Measurements from ENCODE around the gene TMEM131L.
"Not testable (repeated sequence)": the region's sequence is repeated elsewhere in the genome, so short reads cannot be mapped to it uniquely, and the experiment has no call there.

TMEM131L gene

DNA sequence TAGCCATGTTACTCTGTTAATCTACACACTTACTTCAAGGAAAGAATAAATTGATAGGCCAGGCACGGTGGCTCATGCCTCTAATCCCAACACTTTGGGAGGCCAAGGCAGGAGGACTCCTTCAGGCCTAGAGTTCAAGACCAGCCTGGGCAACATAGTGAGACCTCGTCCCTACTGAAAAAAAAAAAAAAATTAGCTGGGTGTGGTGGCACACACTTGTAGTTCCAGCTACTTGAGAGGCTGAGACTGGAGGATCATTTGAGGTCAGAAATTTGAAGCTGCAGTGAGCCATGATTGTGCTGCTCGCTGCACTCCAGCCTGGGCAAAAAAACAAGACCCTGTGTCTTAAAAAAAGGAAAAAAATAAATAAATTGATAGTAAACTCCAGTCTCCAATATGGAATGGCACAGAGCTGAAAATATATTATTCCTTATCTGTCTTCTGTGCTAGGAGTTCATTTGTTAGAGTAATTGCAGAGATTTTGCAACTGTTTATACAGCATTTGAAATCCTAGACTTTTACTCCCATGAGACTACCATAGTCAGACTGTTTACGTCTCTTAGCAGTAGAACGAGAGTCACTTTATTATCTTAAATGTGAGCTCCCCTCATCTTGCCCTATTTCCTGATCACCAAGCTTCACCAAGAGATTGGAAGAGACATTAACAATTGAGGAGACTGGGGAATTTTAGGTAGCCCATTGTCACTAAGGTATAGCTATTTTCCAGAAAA lies 18.8 kb upstream of the TMEM131L start:
- DNase-seq, result no peak

DNA sequence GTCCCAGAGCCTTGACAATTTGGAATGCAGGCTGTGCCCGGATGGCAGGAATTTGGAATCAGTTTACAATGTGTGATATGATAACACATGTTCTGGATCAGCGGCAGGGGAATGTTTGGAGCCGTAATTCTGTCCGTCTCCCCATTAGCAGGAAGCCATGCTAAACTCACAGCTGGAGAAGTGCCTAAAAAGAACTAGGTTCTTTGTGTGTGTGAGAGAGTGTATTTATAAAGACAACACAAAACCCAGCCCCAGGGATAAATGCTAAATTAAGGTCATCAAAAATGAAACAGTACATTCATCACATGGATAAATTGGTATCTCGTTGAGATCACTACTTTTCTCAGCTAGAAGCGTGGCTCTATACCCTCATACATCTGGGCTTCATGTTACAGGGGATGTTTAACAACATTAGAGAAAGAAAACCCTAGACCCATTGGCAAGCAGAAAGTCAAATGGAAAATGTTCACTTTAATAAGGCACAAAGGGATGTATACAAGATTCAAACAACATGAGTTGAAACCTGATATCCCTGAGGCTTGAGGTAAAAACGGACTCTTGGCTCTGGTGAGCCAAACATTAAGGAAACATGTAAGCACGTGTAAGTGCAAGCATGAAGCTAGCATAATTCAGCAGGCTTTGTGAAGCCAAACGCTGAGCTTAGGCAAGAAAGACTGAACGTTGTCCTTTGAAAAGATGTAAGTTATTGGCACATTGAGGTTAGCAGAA lies 18.0 kb upstream of the TMEM131L start:
- no peak for DNase-seq

DNA sequence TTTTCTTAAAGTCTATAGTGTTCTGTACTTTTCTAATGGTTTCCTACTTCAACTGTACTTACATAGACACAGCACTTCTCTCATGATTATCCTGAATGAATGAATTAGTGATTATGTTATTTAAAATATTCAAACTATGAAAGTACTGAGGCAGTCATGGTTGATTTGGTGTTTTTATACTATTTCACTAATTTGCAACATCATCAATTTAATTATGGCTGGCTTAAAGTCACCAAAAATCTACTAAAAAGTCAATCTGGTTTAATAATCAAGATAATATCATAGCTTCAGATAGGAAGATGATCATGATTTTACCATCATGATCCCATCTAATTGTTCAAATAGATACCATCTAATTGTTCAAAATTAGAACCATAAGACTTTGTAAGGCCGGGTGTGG lies 16.8 kb upstream of the TMEM131L start:
- DNase-seq, result no peak

DNA sequence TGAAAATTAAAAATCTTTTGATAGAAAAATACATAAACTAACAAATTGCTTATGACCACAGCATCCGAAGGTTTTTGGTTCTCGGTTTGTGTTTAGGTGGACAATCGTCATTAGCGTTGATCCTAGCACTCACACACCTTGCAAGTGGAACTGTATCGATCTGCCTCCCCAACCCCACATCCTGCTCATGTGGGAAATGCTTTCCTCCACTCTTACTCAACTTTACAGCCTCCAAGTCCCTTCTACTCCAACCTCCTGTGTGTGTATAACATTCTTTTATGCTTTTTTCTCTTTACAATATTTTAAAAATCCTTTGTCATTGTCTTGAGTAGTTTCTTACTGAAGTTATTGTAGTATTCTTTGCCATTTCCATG lies 15.6 kb upstream of the TMEM131L start:
- no peak for DNase-seq

DNA sequence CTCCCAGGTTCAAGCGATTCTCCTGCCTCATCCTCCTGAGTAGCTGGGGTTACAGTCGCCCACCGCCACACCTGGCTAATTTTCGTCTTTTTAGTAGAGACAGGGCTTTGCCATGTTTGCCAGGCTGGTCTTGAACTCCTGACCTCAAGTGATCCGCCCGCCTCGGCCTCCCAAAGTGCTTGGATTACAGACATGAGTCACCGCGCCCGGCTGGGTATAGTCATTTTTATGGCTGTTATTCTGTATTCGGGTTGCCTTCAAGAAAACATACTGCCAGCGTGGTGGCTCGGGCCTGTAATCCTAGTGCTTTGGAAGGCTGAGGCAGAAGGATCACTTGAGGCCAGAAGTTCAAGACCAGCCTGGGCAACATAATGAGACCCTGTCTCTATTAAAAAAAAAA lies 15.0 kb upstream of the TMEM131L start:
- DNase-seq, result not testable (repeated sequence)

DNA sequence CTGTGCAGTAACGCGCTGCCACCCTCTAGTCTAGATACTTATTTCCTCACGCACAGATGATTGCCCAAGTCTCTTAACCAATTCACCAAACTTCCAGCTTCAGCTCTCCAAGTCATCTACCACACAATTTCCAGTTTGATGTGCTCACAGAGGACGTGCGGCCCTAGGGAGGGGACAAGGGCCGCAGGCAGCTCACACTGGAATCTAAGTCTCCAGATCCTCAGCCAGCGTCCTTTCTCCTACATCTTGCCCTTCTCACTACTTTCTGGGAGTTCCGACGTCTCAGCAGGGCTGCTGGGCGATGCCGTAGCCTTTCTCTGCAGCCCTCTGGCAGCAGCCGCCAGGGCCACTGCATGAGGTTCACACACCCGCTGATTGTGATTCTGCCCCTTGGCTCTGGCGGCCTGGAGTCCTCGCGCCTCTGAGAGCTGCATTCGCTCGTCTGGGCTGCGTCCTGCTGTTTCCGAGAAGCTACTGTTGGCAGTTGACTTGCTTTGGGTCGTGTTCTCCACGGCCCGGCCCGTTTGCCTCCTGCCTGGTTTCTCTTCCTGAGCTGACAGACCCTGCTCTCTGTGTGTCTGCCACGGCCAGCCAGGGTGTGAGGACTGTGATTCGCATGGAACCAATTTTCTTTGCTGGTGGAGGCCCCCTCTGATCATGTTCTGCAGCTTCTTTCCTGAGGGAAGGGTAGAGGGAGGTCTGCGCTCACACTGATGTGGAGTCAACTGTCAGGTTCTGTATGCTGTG lies 14.1 kb upstream of the TMEM131L start:
- no peak for DNase-seq

DNA sequence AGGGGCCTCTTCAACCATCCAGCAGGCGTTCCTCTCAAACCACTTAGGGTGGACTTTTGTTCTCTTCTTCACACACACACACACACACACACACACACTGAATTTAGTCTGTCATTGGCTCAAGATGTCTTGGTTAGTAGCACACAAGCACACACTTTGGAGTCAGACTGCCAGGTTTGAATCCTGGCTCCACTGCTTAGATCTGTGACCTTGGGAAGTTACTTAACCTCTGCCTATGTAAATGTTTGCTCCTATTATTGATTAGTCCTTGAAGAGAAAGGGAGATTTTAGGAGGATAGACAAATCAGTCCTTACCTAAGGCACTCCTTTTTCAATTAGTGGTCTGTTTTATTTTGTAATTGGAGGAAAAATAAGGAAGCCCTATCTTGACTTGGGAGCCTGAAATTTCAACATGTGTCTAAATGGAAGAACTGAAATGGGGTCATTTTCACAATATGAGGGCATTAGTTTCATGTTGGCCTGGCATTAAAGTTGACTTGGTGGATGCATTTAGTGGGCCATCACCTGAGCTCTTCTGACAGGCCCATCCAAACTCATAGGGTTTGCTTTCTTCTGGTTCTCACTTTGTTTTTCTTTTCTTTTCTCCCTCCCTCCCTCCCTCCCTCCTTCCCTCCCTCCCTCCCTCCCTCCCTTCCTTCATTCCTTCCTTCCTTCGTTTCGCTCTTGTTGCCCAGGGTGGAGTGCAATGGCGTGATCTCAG lies 13.3 kb upstream of the TMEM131L start:
- DNase-seq, result no peak

DNA sequence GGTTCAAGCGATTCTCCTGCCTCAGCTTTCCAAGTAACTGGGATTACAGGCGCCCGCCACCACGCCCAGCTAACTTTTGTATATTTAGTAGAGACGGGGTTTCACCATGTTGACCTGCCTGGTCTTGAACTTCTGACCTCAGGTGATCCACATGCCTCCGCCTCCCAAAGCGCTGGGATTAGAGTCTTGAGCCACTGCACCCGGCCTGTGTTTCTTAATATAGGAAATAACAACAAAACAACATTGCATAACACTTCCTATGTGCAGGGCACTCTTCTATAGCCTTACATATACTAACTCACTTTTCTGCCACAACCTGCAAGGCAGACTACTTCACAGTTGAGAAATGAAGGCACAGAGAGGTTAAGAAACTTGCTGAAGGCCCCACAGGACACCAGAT lies 12.8 kb upstream of the TMEM131L start:
- no peak for DNase-seq

DNA sequence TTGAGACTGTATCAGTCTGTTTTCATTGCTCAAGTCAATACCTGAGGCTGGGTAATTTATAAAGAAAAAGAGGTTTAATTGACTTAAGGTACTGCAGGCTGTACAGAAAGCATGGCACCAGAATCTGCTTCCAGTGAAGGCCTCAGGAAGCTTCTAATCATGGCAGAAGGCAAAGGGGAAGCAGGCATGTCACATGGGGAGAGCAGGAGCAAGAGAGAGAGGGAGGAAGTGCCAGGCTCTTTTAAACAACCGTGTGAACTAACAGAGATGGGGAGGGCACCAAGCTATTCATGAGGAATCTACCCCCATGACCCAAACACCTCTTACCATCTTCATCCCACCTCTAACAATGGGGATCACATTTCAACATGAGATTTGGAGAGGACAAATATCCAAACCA lies 7.2 kb upstream of the TMEM131L start:
- DNase-seq, result no peak

DNA sequence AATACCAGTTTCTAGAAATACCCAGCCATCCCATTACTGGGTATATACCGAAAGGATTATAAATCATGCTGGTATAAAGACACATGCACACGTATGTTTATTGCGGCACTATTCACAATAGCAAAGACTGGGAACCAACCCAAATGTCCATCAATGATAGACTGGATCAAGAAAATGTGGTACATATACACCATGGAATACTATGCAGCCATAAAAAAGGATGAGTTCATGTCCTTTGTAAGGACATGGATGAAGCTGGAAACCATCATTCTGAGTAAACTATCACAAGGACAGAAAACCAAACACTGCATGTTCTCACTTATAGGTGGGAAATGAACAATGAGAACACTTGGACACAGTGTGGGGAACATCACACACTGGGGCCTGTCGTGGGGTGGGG lies 4.6 kb upstream of the TMEM131L start:
- DNase-seq, result not testable (repeated sequence)

DNA sequence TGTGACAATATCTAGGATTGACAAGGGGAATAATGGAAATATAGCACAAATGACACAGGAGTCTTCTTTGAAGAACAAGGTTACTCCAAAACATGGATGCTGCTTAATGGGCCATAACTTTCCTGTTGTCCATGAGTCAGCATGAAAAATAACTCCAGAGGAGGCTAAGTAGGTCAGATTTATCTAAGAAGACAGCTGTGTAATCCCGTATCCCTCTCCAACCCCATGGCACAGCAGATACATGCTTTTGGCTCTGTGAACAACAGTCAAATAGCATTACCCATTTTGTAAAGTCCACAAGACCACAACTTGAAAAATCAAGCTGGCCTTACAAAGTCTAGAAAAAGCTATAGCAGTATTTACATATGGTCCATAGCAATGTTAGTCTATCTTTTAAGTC lies 2.1 kb upstream of the TMEM131L start:
- DNase-seq, result no peak

DNA sequence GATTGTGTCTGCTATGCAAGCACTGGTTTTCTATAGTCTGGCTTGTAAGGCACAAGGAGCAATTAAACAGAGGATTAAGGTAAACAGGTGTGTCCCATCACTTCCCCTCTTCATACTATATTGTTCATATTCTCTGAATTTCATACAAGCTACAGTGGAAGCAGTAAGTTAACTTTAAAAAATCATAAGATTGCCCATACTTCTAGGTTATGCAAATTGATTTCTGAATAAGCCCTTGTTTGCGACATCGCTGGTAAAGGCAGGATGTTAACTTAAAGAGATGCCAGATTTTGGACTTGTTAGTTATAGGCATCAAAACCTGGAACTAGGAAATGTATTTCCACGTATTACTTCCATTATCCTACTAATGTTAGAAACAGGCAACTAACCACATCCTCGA lies 1.0 kb upstream of the TMEM131L start:
- no peak for DNase-seq

DNA sequence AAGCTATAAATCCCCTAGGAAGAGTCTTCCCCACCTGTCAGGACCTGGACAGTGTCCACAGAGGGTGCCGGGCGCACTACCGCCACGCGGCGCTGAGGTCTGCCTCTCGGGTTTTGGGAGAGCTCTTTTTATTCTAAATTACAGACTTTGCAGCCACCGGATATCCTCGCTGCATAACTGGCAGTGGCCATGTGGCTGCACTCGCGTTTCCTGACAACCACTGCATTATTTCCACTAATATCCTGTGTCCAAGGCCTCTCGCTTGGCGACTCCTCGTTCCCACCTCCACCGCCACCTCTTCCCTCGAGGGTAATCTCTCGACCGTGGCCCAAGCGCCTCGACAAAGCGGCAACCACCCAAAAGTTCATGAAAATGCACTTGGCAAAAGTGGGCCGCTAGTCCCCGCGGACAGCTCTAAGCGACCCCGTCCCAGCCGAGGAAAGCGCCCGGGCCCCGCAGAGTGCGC lies 512 bp upstream of the TMEM131L start:
- DNase-seq, result peak; percentile 26

DNA sequence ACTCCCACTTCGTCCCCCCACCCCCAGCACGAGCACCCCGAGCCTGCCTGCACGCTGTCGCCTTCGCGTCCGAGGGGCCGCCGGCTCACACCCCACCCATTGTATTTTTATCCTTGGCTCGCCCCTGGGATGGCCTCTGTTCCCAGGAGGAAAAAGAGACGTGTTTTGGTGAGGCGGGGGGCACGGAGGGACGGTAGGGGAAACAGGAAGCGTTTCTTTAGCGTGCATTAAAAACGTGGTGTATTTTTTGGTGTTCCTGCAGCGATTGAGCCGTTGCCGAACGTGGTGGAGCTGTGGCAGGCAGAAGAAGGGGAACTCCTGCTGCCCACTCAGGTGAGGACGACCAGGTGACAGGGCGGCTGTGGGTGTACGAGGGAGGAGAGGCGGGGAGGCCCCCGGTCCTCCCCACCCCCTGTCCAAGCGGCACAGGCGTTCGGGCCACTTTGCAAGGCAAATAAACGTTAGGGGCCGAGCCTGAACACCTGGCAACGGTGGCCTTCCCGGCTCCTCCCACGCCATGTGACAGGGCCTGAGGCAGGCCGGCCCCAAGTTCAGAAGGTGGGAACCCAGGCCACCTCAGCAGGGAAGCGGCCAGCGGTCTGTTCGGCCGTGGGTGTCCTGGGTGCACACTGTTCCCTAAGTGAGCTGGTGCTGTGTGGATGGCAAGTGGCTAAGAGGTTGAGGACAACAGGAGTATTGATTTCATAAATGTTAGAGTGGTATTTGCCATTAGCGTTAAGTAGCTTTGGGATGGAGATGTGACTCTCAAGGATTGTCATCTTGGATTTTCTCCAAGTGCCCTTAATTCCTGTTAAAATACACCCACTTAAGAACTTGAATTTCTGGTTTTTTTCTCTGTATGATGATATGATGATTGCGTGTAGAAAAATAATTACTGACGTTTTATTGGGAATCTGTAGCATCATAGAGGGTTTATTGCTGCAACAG lies 1.1 kb downstream of the TMEM131L start:
- DNase-seq, result peak; percentile 63

DNA sequence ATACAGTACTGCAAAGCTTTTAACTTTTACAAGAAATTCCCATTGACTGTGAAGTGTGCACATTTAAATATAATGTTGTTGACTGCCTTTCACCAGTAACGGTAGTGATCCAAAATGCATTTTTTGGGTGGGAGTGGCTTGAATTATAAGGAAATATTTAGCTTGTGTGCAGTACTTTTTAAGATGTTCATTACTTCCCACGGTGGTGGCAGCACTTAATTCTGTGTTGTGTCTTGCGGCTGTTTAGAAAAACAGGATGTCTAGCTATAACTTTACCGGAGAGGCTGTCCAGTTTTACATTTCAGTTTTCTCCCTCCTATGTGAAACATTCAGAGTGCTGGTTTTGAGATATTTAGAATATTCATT lies 1.7 kb downstream of the TMEM131L start:
- no peak for DNase-seq

DNA sequence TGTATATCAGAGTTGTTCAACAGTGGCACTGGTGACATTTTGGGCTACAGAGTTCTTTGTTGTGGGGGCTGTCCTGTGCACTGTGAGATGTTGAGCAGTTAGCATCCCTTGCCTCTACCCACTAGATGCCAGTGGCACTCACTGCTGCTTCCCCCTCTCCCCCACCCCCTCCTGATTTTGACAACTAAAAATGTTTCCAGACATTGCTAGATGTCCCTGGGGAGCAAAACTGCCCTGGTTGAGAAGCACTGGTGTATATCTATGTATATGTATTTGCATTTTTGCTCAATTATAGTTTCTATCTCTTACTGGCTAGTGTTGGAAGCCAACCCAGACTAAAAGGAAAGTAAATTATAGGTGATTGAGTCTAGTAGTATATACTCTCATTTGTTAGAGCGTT lies 2.4 kb downstream of the TMEM131L start:
- DNase-seq, result no peak

DNA sequence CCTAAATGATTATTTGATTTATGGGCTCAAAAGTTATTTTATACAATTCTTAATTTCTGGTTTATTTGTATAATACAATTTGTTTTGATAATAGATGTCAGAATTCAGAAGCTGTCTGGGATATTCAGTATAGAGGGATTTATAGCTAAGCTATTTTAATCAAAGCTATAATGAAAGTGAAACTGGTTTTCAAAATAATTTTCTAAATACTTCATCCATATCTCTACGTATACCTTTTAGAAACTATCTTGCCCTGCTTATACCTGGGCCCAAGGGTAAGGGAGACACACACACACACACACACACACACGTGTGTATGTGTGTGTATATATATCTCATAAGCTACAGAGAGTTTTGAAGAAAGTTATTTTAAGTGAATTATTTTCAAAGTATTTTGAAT lies 2.9 kb downstream of the TMEM131L start:
- no peak for DNase-seq

DNA sequence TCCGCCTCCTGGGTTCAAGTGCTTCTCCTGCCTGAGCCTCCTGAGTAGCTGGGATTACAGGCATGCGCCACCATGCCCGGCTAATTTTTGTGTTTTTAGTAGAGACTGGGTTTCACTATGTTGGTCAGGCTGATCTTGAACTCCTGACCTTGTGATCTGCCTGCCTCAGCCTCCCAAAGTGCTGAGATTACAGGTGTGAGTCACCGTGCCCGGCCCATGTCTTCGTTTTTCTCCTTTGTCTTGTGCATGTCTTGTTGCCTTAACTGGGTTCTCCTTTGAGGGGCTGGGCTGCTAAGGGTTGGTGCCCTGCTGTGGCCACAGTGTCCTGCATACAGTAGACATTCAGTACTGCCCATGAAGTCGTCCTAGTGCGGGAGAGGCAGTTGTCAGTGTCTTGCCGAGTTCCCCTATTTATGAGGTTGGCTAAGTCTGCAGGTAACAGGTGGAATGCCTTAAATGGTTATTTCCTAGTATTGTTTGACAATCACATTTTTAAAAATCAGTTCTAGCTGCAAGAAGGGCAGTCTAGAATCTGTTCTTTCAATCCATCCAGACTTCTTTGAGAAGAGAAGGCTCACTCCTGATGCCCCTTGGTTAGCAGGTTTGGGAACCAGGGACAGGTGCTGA lies 5.0 kb downstream of the TMEM131L start:
- not testable (repeated sequence) for DNase-seq

DNA sequence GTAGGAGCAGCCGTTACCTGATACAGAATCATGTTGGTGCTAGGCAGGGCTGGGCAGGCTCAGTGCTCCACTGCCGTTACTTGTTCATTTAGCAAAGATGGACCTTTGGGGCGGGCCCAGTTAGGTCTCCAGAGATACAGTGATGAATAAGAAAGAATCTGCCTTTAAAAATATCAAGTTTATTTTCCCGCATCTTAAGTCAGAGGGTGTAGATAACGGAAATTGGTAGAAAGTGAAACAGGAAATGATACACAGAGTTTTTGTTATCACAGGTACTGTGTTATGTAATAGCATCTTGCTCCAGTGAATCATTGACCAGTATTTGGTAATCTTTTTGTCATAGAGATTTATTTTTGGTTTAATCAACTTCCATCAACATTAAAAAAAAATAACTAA lies 5.5 kb downstream of the TMEM131L start:
- peak; percentile 47 for DNase-seq

DNA sequence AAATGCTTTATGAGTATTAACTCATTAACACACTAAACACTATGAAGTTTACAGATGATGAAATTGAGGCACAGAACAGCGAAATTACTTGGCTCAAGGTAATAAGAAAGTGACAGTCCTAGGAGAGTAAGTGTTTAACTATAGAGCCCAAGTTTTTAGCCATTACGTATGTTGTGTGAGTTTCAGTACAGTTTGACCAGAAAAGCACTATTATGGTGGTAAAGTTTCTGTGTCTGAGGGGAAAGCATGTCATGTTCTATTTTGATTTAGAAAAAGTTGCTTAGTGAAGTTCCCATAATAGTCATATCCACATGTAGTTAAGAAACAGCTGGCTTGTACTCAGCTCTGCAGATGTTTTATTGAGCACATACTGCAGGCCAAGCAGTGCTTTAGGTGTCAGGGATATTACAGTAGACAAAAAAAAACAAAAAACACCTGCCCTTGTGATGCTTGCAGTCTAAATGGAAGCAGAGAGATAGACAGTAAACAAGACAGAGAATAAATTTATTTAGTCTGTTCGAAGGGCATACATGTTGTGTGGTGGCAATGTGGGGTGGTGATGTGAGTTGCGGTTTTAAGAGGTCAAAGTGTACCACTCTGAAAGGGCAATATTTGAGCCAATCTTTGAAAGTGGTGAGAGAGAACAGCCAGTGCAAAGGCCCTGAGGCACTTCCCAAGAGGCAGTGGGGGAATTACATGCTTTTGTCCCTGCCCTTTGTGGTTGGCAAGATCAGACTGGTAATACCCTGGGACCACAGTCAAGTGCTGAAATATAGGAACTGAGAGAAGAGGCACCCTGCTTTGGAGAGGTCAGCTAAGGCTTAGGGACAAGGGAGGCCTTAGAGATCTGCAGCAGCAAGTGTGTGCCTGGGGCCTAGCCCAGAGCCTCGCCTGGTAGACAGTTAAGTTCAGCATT lies 6.2 kb downstream of the TMEM131L start:
- no peak for DNase-seq

DNA sequence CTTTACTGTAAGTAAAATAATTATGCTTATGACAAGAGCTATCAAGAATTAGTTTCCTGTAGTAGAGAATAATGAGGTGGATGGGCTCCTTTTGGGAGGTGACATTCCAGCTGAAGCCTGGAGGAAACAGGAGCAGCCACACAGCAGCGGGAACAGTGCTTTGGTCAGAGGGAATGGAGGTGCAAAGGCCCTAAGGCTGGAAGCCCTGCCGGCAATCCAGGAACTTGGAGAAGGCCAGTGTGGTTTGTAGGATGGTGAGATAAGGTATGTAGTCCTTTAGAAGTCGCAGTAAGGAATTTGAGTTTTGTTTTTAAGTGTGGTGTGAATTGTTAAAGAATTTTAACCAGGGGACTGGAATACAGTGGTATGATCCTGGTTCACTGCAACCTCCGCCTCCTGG lies 8.1 kb downstream of the TMEM131L start:
- no peak for DNase-seq
